Stimulated activated CD4-positive, alpha-beta T cell treated with anti-CD3 and anti-CD28 coated beads, TNF-alpha, amount 100 ng/mL, for 4 hours (primary cell): ENCODE results near the gene SLC1A2.

ENCODE experiments used
- DNase-seq, 3 experiments: peaks; one replicate each; pipeline ENCODE4 v3.0.0-alpha.2; 2020; ENCODE audit warnings: low read depth in 3 of 3

Gene SLC1A2

DNA sequence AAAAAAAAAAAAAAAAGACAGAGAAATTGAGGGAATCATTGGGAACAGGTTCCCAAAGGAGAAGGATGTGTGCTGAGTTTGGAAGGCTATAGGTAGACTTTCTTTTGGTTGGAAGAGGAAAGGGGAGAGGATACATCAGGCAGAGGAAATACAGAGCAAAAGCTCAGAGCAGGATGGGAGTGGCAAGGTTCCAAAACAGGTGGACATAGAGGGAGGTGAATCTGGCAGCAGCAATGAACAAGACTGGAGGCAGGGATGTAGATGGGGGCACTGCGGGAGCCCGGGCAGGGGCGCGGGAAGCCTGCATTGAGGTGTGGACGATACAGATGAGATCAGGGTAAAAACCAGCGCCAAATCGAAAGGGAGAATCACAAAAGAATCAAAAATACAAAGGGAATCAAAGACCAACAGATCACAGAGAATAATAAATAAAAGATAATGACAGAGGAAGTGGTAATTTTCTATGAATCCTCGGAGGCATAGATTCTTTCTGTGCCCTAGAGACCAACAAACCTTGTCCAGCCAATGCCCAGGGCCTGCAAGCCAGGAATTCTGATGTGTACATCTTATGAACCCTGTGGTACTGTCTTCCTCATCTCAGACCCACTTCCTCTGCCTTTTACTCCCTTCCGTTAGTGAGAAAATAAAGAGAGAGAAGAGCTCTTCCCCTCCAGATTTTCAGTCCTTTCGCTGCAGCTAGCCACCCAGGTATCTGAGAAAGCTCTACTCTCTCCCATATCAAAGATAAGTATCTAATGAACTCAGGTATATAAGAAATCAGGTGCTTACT, 70.3 kb downstream of the SLC1A2 start:
- no peak for DNase-seq

DNA sequence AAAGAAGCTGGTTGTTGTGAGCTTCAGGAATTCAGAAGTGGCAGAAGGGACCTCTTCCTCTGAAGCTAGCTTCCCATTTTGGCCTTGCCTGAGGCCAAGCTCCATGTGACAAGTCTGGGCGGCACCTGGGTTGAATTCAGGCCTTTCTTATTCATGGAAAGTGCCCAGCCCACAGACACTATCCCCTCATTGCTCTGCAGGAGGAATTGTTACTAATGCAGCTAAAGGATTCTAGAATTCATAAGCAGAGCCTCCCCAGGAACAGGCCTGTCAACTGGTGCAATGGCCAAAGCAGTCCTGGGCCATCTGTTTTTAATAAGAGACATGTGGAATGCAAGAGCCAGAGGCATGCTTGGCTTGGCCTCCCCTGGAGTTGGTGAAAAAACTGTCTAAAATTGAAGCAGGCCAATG, 71.4 kb downstream of the SLC1A2 start:
- no peak for DNase-seq

GRCh38 chr11:35347173-35347878, 72.0 kb downstream of the SLC1A2 start:
- DNase-seq = no peak

DNA sequence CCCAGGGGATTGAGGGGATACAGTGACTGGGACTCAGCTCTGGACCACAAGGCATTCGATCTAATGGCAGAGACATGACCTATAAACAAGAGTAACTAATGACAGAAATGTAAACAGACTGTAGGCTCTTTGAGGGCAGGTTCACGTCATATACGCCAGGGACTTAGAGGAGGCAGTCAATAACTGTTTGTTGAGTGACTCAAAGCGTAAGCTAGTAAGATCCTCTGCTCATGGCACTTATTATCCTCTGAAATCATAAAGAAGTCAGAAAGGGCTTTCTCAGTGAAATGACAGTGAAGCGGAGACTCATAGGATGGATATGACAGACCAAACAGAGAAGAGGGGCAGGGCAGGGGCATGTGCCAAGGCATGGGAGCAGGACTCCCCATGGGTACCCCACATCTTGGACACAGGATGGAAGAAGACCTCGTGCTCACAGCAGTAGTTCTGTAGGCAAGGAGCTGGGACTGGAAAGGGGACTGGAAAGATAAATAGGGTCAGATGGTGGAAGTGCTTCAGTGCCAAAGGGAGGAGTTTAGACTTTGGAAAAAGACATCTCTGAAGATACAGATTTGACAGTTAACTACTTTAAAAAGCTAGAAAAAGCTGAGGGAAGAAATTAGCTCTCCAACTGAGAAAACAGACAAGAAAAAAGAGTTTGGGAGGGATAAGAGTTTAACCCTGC, 72.7 kb downstream of the SLC1A2 start:
- no peak for DNase-seq

- no peak for DNase-seq
Observed at GRCh38 chr11:35344681-35345574, 74.4 kb downstream of the SLC1A2 start.

GRCh38 chr11:35343033-35343598, 76.2 kb downstream of the SLC1A2 start:
- peak in 1 of 3 experiments; percentile 18 for DNase-seq

DNA sequence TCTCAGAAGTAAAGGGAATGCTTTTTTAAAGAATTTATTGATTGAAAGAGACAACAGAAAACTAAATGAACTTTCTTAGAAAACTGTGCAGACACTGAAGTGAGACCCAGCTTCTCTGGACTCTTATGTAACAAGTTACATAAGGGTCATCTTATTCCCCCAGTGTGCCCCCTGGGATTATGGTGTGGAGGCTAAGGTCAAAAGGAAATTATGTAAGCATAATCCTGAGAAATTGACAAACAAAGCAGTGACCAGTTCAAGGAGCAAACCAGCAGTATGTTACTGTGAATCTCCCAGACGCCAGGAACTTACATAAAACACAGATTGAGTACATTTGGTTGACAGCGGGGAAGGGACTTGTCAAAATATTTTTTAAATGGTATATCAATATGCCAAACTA, 78.6 kb downstream of the SLC1A2 start:
- DNase-seq = no peak

- no peak for DNase-seq
Observed at GRCh38 chr11:35340071-35340470, 79.3 kb downstream of the SLC1A2 start.

DNA sequence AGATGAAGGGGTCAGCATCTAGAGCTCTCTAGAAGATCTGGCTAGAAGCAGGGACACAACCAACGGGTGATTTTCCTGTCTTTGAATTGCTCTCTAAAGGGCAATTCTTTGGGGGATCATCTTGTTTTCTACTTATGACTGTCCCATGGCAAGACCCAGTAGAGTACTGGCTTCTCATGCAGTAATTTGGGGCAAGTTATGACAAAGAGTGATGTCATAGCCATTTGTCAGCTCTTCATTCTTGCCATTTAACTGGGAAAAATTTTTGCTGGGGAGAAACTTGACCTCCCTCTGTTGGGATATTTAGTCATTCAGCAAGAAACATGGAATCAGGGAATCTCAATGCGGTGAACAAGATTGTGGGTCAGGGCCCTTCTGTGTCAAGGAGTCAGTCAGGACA, 80.4 kb downstream of the SLC1A2 start:
- DNase-seq = no peak

DNA sequence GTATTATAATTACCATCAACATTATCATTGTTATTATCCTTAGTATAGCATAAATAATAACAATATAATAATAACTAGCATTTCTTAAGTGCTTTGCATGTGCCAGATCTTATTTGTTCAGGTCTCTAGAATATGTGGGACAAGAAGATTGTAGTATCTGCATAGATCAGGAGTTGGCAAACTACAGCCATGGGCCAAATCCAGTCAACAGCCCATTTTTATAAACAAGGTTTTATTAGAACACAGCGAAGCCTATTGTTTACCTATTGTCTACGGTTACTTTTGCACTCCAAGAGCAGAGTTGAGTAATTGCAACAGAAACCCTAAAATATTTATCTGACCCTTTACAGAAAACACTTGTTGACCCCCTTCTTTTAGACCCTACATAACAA, 81.4 kb downstream of the SLC1A2 start:
- DNase-seq = no peak

- DNase-seq = no peak
Observed at GRCh38 chr11:35337136-35337913, 82.0 kb downstream of the SLC1A2 start.

- no peak for DNase-seq
Observed at GRCh38 chr11:35336726-35337125, 82.6 kb downstream of the SLC1A2 start.

DNA sequence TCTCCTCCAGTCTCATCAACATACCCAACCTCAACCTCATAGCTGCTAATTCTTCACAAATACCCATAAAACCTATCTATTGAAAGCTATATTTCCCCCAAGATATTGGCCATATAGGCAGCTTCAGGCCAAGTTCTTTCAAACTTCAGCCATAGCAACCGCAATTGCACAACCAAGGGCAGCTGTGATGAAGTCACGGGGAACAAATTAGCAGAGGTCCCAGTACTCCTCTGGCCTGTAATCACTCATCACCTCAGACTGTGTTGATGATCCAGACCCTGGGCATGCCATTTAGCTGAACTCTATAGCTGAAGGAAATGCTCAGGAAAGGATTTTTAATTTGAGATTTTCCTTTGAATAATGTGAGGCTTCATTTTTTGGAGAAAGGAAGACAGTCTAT, 84.1 kb downstream of the SLC1A2 start:
- no peak for DNase-seq

DNA sequence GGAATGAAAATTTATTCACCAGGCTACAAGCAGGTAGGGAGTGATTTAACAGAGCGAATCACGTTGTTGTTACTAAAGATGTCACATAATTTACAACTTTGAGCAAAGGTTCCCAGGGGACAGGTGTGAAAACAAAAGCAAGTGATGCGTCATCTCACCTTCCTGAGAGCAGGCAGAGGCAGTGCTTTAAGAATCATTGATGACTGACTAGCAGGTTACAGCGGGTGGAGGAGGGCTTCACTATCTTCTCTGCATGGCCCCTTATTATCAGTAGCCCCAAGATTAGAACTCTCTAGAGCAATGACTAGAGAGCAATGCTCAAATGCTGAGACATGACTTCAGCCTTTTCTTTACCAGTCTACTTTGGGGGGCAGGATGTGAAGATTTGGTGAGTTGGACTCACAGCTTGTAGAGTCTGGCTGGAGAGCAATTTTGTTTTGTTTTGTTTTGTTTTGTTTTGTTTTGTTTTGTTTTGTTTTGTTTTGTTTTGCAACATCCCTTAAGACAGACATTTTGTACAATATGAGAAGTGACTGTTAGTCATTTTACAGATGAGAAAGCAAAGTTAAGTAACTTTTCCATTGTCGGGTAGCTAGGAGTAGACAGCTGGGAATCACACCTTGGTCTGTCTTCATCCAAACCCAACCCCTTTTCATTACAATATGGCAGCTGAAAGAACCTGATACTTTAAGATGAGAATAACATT, 84.8 kb downstream of the SLC1A2 start:
- no peak for DNase-seq

DNA sequence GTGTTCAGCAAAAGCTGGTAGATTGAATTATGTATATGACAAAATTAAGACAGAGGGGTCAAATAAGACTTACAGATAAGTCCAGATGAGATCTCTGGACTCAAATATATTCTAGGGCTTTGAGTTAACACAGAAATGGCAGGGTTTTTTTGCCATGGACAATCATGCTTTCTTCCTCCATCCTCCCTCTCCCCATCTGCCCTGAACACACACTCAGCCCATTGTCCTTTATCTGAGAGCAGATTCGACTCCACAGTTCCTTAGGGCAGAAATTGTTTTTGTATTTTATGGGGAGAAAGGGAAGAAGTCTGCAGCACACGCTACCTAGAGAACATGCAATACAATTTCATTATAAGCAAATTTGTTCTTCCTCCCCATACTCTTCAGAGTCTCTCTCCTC, 86.8 kb downstream of the SLC1A2 start:
- no peak for DNase-seq

DNA sequence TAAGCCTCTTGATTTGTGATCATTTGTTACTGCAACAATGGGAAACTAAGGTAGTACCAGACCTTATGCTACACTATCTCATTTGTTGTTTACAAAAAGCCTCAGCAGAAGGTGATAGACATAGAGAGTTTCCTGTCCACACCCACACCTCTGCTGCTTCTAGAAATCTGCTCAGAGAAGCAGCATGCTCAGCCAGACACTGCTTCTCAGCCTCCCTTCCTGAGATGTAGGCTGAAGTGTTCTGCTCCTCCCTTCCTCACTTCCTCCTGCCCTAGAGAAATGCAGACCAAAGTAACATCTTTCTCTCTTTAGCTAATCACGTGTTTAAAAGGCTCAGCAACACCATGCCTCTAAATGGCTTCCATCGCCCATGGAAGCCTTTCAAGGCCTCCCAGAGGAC, 88.4 kb downstream of the SLC1A2 start:
- peak in 1 of 3 experiments; percentile 25 for DNase-seq

DNA sequence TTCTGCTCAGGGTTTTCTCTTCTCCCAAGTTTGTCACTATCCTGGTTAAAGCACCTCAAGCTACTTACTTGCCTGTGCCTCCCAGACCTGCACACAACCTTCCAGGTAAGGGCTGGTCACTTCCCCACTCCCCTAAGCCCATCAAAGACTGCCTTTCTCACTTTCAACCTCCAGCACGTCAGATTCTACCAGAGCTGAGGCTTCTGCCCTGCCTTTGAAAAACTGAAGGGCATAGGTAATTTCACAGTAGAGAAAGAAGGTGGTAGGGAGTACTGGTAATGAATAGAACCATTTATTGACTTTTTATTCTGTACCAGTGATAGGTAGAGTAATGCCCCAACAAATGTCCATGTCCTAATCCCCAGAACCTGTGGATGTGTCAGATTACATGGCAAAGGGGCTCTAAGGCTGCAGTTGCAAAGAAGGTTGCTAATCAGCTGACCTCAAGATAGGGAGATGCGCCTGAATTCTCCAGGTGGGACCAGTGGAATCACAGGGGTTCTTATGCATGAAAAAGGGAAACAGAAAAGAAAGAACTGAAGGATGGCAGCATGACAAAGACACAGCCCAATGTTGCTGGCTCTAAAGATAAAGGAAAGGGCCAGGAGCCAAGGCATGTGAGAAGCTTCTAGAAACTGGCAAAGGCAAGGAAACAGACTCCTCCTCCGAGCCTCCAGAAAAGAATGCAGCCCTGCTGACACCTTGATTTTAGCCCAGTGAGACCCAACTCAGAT, 89.0 kb downstream of the SLC1A2 start:
- no peak for DNase-seq

DNA sequence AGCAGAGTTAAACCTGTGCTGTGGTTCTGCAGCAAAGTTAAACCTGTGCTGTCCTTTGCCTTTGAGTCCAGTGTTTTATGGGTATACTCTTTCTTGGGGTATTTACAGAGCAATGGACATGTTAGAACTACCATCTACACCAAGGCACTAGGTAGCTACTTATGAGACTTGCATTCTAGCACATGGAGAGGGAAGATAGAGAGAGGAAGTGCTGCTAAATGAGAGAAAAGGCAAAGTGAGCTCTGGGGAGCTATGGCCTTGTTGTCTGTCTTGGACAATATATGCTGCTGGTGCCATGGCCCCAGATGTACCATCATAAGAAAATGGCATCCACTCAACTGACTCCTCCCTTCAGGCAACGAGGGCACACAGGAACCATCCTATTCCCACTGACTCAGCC, 91.5 kb downstream of the SLC1A2 start:
- DNase-seq = no peak

DNA sequence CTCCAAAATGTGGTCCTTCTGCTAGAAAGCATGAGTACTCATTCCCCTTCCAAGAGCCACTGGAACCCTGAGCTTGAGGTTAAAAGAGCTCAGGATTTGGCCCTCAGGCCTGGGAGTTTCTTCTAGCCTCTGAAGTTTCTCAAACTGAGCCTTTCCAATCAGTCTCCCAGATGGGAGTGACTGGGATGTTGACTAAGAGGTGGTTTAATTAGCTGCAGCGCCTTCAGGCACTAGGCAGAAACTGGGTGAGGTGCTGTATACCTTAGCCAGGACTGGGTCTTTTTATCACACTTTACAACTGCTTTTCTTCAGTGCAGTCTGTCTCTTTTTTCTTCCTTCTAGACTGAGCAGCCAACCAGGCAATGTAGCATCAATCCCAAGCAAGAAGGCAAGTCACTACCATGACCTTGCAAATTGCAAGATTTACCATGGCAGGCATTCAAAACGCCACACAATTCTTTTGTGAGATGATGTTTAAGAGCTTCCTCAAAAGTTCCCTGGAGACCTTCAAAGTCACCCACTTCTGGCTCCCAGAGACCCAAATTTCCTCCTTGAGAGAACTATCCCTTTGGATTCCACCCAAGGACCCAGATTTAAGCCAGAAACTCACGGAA, 93.0 kb downstream of the SLC1A2 start:
- DNase-seq = no peak
